Measurements from ENCODE around the gene MYO3B. TPM values are rescaled to one million over a fixed set of nuclear protein-coding genes. Genes with fewer than 3 reads are reported as not detected.

The MYO3B gene
- total and polyA plus RNA-seq, 2 donors from 2014 or later, result 3.5 to 6.4 TPM

GRCh38 chr2:170148161-170148560 lies 29.8 kb upstream of the MYO3B start:
- TF ChIP-seq CTCF (IDR thresholded peaks at IDR 0.05; ENCODE audit: borderline replicate concordance, extremely low read depth, insufficient read depth), result no peak

GRCh38 chr2:170152421-170152820 lies 25.5 kb upstream of the MYO3B start:
- no peak for TF ChIP-seq CTCF (IDR thresholded peaks at IDR 0.05; ENCODE audit: borderline replicate concordance, extremely low read depth, insufficient read depth)
- H3K9ac ChIP-seq (ENCODE audit: low read length in 3 of 3), result no peak overlapping the region
- H3K9me3 ChIP-seq (ENCODE audit: control insufficient read depth in 2 of 3, insufficient read depth in 1 of 3, low read length in 3 of 3), result no peaks in the 10 kb centered on the region
- no peak overlapping the region for H3K27ac ChIP-seq (ENCODE audit: low read depth in 2 of 2, low read length in 2 of 2)
- FAIRE-seq (no peak), DNase-seq (no peak)
- no peak overlapping the region for H3K4me3 ChIP-seq (ENCODE audit: low read length in 3 of 3)
- no peaks in the 10 kb centered on the region for H3K27me3 ChIP-seq (ENCODE audit: control insufficient read depth, insufficient read depth, low read length)
- H3K36me3 ChIP-seq (ENCODE audit: control insufficient read depth in 2 of 3, insufficient read depth in 3 of 3, low read length in 3 of 3), result no peaks in the 10 kb centered on the region
- intact Hi-C loops (cut with DNase I), result no loop called here
- no peaks in the 10 kb centered on the region for H3K4me1 ChIP-seq (ENCODE audit: control insufficient read depth in 2 of 3, insufficient read depth in 2 of 3, low read depth in 1 of 3, low read length in 3 of 3)

More at GRCh38 chr2:170148161-170148560, 29.8 kb upstream of the MYO3B start:
- FAIRE-seq (no peak), DNase-seq (no peak)
- no peak overlapping the region for H3K4me3 ChIP-seq (ENCODE audit: low read length in 3 of 3)
- no peak overlapping the region for H3K9ac ChIP-seq (ENCODE audit: low read length in 3 of 3)
- H3K27ac ChIP-seq (ENCODE audit: low read depth in 2 of 2, low read length in 2 of 2), result no peak overlapping the region
- H3K27me3 ChIP-seq (ENCODE audit: control insufficient read depth, insufficient read depth, low read length), result no peaks in the 10 kb centered on the region
- no peaks in the 10 kb centered on the region for H3K36me3 ChIP-seq (ENCODE audit: control insufficient read depth in 2 of 3, insufficient read depth in 3 of 3, low read length in 3 of 3)
- peaks cover 0 to 12% (median 0%) of the 10 kb centered on the region in 3 donors for H3K4me1 ChIP-seq (ENCODE audit: control insufficient read depth in 2 of 3, insufficient read depth in 2 of 3, low read depth in 1 of 3, low read length in 3 of 3)
- H3K9me3 ChIP-seq (ENCODE audit: control insufficient read depth in 2 of 3, insufficient read depth in 1 of 3, low read length in 3 of 3), result no peaks in the 10 kb centered on the region
- intact Hi-C loops (cut with DNase I), result no loop called here

GRCh38 chr2:170155022-170155722 lies 22.8 kb upstream of the MYO3B start:
- TF ChIP-seq CTCF (IDR thresholded peaks at IDR 0.05; ENCODE audit: borderline replicate concordance, extremely low read depth, insufficient read depth), result no peak
- intact Hi-C loops (cut with DNase I), result no loop called here
- Histone ChIP-seq H3K4me3 (ENCODE audit: low read length in 3 of 3) (no peak overlapping the region), H3K36me3 (ENCODE audit: control insufficient read depth in 2 of 3, insufficient read depth in 3 of 3, low read length in 3 of 3) (no peaks in the 10 kb centered on the region), H3K9me3 (ENCODE audit: control insufficient read depth in 2 of 3, insufficient read depth in 1 of 3, low read length in 3 of 3) (no peaks in the 10 kb centered on the region), H3K27me3 (ENCODE audit: control insufficient read depth, insufficient read depth, low read length) (no peaks in the 10 kb centered on the region), H3K9ac (ENCODE audit: low read length in 3 of 3) (no peak overlapping the region), H3K27ac (ENCODE audit: low read depth in 2 of 2, low read length in 2 of 2) (no peak overlapping the region), H3K4me1 (ENCODE audit: control insufficient read depth in 2 of 3, insufficient read depth in 2 of 3, low read depth in 1 of 3, low read length in 3 of 3) (no peaks in the 10 kb centered on the region)
- FAIRE-seq (no peak), DNase-seq (no peak)
